GM21390 (cell line): Measurements from ENCODE around the gene GCNT4.
"Not testable (repeated sequence)": the region's sequence is repeated elsewhere in the genome, so short reads cannot be mapped to it uniquely, and the experiment has no call there.

ENCODE experiments used
- ATAC-seq: cut with Tn5 transposase; IDR thresholded peaks from one replicate; pipeline ENCODE4 v1.9.1; 2021; ENCODE audit not compliant: unreplicated experiment

GCNT4 gene, protein sequence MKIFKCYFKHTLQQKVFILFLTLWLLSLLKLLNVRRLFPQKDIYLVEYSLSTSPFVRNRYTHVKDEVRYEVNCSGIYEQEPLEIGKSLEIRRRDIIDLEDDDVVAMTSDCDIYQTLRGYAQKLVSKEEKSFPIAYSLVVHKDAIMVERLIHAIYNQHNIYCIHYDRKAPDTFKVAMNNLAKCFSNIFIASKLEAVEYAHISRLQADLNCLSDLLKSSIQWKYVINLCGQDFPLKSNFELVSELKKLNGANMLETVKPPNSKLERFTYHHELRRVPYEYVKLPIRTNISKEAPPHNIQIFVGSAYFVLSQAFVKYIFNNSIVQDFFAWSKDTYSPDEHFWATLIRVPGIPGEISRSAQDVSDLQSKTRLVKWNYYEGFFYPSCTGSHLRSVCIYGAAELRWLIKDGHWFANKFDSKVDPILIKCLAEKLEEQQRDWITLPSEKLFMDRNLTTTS

DNA sequence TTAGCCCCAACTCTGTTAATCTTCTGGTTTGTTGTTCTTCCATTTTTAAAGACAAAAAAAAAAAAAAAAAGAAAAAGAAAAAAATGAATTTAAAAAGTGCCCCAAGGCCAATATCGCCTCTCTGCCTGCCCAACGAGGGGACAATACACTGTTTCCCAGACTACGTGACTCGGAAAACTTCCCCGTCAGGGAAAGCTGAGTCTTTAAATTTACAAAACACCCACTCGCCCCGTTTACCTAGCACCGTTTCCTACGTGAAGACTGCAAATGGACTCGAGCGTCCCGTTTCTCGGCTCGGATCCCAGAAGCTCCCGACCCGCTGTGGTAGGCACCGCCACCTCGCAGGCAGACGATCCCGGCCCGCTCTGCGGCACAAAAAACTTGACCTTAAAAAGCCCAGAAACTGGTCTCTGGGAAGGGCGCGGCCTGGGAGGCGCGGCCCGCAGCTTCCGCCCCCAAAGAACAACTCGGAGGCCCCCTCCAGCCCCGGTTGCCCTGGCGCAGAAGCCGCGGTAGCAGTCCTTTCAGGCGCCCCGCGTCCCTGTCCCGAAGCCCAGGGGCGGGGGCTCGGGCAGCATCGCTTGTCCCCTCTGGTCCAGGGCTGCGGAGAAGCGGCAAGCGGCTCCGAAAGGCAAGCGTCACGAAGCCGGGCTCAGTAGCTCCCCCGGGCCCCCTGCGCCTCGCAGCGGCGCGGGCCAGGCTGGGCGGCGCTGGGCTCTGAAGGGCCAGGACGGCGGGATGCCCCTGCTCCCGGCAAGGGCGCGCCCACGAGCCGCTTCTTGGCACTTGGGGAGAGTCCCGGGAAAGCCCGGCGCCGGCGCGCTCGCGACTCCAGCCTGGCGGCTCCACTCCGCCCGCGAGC, at the start of gene GCNT4:
Gene GCNT4, minus strand, starts transcription at position 367 of the 862 bp plus-strand sequence. CDS start 22,521 bp downstream, outside the sequence.
- ATAC-seq = peak; percentile 16

DNA sequence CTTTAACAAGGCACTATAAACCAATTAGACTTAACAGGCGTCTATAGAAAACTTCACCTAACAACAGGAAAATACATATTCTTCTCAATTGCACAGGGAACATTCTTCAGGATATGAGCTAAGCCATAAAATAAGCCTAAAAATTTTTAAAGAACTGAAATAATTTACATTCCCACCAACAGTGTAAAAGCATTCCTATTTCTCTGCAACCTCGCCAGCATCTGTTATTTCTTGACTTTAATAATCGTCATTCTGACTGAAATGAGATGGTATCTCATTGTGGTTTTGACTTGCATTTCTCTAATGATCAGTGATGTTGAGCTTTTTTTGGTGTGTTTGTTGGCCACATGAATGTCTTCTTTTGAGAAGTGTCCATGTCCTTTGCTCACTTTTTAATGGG, 43.6 kb upstream of the GCNT4 start:
- not testable (repeated sequence) for ATAC-seq

DNA sequence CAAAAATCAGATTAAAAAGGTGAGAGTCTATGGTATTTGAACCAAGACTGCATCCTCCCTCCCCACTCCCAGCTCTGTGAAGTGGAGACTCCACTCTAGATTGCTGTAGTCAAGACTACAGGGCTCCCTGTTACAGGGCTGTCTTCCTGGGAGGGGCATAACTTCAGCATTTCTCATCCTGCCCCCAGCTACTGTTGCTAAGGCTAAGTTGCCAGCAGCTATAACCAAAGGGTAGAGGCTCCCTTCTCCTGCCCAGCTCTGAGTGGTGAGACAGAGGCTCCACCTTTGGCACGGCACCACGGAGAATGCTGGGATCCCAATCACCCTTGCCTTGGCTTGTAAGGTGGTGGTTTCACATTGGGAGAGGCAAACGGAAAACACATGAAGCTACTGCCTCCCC, 39.2 kb upstream of the GCNT4 start:
- no peak for ATAC-seq

DNA sequence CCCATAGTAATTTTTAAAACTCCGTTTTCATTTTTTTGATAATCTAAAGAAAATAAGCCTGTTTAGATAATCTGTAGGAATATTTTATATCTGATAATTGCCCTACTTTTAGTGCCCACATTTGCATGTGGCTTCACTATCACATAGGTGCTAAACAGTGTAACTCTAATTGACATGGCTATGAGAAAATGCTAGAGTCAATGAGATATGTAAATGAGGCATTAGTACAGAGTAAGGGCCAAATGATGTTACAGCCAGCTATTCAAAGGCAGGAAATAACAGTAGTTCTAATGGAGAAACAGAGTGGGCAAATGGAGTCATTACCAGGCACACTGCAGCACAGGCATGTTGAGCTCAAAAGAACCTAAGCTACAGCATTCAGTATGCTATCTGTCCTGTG, 37.3 kb upstream of the GCNT4 start:
- no peak for ATAC-seq

DNA sequence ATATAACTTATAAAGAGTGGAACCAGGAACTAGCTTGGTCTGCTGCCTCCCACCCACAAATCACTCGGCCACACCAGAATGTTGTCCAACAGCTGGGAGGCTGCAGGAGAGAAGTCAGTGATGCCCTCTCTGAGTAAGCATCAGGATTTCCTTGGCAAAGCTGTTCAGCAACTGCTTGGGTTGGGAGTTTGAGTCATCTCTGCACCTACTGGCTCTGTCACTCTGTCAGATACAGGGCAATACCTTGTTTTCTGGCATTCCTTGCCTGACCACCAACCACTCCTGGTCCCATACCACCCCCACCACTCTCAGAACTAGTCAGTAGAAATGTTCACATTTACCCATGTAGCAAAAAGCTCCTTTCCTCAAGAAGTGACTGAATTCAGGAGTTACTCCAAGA, 36.8 kb upstream of the GCNT4 start:
- no peak for ATAC-seq

DNA sequence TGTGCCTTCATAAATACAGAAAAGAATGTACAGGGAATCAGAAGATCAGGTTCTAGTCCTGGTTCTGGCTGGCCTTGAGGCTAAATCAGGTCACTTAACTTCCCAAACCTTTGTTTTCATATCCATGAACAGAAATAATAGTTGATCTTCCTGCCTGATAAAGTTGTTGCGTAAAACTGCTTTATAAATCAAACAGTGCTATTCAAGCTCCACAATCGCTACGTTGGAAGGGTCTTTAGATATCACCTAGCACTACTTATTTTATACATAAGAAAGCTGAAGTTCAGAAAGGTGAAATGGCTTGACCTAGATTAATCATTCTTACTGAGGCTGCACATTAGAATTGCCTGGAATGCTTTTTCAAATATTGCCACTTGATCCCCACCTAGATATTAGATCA, 36.3 kb upstream of the GCNT4 start:
- no peak for ATAC-seq

DNA sequence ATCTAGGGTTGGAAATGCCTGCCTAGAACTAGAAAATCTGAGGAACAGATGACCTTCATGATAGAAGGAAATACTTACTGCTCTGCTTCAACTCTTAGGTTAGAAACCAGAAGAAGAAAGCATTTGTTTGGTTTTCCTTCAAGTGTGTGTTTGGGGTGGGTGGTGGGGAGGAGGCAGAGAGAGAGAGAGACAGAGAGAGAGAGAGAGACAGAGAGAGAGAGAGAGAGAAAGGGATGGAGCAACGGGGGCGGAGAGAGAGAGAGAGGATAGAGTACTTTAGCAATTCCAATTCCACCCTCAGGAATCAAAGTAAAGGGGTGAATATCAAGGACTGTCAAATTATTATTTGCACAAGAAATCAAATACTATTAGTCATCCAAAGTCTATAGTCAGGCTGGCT, 29.2 kb upstream of the GCNT4 start:
- ATAC-seq = no peak

DNA sequence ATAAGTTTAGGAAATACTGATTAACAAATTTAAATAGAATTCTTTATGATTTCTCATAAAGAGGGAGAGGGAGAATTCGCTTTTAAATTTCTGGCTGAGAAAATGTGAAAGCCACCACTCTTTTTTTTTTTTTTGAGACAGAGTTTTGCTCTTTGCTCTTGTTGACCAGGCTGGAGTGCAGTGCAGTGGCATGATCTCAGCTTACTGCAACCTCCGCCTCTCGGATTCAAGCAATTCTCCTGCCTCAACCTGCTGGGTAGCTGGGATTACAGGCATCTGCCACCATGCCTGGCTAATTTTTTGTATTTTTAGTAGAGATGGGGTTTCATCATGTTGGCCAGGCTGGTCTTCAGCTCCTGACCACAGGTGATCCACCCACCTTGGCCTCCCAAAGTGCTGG, 27.0 kb upstream of the GCNT4 start:
- not testable (repeated sequence) for ATAC-seq

DNA sequence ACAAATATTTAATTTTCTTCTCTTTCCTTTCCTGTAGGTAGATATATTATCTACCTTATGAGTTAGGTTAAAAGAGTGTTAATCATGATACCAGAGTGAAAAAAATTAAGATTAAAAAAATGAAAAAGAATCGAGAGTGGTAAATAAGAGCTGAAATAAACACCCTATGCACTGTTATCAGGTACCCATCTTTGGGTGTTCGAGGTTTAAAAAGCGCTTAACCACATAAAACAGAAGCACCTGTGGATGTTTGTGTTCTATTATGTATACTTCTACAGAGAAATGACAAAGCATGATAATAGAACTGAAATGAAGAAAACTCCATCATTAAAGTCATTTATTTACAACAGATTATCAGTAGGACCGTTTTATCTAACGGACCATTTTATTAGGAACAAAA, 25.7 kb upstream of the GCNT4 start:
- ATAC-seq = no peak

DNA sequence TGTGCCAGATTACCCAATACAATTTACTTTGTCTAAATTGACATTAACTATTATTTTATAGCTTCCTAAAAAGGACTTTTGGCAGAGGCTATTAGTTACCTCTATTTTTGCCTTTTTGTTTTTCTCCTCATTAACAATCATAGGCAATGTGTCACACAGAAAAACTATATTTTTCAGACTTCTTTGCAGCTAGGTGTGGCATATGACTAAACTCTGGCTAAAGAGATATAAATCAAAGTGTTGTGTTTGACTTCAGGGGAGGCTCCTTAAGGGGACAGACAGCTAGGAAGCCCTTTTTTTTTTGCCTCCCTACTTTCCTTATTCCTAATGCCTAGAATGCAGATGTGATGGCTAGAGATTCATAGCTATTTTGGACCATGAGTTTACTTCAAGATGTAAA, 19.7 kb upstream of the GCNT4 start:
- no peak for ATAC-seq

DNA sequence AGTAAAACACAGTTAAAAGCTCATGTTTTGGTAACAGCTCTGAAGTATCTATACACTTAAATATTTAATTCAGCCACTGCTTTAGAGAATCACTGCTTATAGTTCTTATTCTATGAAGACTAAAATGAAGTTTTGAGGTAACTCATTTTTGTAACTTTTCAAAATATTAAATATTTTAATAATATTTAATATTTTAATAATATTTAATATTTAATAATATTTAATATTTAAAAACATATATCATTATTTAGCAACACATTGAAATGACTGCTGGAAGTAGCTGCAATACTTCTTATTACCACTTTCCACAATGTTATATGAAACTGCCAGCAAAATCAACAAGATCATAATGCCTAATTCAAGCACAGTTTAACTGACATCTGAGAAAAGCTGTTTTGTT, 18.7 kb upstream of the GCNT4 start:
- ATAC-seq = no peak

DNA sequence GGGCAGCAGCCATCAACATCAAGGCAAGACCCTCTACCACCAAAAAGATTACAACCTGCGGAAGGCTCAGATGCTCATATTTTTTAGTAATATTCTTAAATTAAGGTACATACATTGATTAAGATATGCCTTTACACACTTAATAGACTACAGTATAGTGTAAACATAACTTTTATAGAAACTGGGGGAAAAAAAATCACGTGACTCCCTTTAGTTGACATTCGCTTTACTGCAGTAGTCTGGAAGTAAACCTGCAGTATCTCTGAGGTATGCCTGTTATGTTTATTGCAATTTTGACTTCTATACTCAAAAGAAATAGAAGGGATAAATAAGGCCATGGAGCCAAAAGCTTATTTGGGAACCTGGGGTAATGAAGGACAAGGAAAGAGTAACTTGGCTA, 15.1 kb upstream of the GCNT4 start:
- ATAC-seq = no peak

DNA sequence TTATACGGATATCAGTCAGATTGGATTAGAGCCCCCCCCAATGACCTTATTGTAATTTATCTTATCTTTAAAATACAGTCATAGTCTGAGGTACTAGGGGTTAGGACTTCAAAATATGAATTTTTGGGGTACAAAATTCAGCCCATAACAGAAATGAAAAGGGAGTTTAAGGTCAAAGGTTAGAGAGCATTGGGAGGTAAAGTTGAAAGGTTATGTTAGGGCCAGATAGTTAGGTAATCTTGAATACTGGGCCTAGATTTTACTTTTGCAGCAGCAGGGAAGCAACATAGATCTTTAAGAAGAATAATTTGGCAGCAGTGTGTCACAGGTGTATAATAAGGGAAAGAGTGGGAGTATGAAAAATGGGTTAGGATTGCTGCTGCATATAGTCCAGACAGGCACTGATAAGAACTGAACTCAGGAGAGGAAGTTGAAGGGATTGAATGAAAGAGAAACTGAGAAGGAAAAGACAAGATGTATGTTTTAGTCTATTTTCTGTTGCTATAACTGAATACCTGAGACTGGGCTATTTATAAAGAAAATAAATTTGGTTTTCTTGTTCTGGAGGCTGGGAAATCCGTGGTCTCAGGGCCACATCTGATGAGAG, 10.7 kb upstream of the GCNT4 start:
- ATAC-seq = peak; percentile 81

DNA sequence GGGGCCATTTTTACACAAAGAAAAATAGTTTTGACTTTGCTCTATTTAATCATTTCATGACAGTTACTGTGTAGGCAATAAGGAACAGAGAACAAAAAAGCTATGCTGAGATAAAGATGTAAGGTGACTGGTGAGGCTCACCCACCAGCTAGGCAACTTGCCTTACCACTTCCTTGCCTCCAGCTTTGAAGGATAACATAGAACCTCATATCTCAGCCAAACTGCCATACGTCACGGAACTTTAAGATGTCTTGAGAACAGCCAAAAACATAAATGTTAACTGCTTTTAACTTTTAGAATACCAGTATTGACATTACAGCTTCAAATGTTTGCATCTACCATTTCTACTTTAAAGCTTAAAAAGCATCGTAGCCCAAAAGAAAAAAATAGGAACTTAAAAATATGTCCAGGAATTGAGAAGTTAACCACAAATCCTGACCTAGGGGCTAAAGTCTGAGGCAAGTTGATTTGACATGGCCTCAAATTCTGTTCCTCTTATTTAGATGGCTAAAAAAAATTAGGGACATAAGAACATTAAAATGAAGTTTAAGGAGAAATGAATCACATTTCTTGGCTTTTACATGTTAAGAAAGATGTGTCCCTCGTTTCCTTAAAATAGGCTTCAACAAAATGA, 7.7 kb upstream of the GCNT4 start:
- ATAC-seq = no peak

DNA sequence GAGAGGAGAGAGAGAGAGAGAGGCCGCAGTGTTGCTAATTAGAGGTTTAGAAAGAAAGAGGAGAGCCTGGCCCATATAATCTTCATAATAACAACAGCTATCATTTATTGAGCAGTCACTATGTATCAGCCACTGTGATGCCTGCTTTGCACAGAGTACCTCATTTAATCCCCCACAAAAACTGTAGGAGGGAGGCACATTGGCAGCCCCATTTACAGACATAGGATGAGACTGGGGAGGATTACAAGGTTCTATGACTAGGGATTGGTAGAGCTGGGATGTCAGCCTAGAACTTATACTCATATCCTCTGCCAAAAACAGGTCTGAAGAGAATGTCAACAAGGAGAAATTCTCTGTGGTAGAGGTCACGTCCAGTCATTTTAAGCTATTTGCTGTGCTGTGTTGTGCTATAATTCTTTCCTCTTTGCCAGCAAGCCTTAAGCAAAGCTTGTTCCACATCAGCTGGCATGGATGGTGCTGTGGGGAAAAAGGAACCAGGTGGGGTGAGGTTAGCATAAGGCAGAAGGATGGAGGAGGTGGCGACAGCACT, 6.7 kb upstream of the GCNT4 start:
- no peak for ATAC-seq

DNA sequence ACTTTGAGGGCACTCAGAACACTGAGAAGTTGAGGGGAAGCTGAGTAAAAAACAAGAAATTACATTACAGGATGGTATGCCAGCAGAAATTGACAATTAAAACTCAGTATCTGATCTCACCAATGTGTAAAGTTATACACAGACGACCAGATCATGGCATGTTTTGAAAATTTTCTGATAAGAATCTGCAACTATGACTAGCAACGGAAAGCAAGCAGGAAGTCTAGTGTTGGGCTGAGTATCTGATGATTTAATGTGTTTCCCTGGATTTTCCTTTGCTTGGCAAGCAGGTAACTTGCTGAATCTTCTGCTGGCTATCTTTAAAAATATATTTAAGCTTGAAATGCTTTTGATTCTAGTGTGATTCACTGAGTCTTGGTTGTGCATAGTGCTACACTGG, 5.2 kb upstream of the GCNT4 start:
- ATAC-seq = no peak

DNA sequence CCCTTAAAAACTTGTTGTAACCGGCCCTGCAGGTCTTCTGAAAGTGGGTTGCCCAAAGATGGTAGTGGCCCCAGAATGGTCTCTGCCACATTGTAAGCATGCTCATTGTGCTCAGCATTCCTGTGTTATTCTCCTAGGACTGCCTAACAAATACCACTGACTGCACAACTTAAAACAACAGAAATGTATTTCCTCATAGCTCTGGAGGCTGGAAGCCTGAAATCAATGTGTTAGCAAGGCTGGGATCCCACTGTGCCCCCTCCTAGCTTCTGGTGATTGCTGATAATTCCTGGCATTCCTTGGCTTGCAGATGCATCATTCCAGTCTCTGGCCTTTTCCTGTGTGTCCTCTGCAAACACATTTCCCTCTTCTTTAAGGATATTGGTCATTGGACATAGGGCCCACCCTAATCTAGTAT, 3.4 kb upstream of the GCNT4 start:
- no peak for ATAC-seq

DNA sequence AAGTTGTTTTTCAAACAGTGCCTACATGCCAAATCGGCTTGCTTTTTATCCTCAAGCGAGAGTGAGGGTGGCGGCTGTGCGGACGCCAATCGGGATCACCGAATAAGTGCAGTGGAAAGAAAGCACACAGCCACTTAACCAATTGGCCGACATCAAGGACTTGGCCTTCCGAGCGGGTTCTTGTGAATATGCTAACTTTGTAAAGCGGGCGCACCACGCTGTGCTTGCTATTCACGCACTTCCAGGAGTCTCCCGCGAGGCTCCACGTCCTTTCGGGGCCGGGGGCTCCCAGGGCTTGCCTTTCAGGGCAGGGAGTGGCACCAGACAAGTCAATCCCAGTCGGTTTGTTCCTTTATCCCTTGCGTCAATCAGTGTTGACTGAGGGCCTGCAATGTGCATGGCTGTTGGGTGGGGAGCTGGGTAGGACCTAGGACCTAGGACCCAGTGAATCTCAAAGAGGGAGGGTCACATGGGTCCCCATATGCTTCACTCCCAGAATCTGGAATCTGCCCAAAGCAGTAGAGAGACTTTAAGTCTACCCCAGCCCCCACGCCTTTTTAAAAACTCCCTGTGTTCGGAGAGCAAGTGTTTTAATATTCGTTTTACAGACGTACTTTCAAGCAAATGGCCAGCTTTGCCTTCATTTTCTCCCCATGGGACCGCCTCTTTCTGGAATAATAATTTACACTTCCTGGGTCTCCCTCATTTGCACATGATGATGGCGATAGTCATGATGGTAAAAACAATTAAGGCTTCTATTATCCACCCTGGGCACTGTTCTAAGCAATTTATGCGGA, 2.0 kb upstream of the GCNT4 start:
- no peak for ATAC-seq

DNA sequence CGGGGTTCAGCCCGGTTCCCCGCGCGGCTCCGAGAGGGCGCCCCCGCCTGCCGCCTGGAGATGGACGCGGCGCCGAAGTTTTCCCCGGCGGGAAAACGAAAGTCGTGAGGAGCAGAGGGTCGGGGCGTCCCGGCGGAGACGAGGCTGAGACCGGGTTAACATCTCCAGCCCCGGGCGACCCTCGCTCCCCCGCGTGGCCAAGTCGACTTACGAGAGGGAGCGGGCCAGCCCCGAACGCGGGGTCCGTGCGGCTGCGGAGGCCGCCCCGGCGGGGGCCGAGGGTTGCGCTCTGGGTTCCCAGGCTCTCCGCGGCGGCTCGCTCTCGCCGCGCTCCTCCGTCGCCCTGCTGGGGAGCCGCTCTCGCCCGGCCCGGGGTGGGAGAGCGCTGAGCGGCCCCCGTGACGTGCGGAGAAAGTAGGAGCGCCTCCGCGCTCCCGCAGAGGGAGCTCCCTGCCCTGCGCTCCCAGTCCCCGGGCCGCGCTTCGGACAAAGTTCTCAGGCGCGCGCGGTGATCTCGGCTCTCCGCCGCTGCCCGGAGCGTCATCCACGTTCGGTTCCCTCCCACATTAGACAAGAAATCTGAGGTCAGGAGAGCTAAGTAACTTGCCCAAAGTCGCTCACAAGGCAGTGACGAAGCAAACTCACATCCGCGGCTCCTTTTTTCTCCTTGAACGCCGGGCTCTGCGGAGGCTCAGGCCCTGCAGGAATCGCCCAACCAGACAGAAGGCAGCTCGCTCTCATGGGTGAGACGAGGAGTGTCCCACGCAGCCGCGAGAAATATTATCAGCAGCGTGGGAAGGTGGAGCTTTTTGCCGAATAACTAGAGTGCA, 1.2 kb upstream of the GCNT4 start:
- peak; percentile 33 for ATAC-seq

DNA sequence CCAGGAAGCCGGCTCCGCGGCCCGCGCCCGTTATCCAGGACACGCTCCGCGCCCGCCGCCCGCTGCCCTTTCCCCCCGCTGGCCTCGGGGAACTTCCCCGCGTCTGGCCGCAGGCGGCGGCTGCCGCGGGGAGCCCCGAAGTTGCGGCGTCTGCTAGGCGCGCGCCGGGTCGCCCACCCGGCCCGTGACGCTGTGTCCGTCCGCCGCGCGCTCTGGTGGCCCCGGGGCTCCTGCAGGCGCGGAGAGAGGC, 621 bp upstream of the GCNT4 start:
- peak; percentile 16 for ATAC-seq
